ENCODE data around the gene GTF2H4. TPM values are rescaled to one million over a fixed set of nuclear protein-coding genes. Genes with fewer than 3 reads are reported as not detected.
A peak's percentile ranks its signal among the peaks of the same experiment; 100 is the strongest.

GTF2H4 gene
- total and polyA plus RNA-seq, 3 donors from 2014 or later = 23.0 to 38.1 (median 30.6) TPM

DNA sequence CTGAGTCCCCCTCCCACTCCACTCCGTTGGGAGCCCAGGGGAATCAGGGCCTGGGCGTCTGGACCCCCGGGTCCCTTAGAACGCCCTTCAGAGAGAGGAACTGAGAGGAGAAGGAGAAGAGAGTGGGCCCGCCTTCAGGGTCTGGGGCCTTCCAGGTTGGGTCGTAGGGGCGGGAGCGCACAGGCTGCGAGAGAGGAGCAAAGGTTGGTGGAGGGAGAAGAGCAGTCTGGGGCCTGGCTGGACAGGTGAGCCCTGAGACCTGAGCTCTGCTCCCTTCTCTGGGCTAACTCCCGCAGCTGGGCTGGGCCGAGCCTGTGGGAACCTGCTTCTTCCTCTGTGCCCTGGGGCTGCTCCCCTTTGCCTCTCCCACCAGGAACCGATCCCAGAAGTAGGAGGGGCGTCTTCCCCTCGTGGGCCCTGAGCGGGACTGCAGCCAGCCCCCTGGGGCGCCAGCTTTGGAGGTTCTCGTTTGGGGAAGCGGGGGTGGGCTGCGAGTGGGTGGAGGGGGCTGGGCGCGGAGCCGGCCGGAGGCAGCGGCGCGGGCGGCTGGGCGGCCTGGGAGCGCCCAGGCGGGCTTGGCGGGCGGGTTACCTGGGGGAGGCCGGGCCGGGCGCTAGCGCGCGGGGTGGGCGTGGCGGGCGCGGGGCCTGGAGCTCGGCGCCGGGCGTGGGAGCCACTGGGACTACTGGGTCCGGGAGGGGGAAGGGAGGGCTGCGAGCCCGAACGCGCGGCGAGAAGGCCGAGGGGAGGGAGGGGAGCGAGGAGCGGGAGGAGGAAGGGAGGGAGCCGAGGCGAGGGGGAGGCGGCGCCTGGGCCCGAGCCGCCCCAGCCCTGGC, 24.1 kb upstream of the GTF2H4 start, which contains the start of gene DDR1:
Gene DDR1 (plus strand): TSS at position 835 of the 836 bp plus-strand sequence. CDS start 4,211 bp downstream, outside the sequence.
- H3K36me3 ChIP-seq (ENCODE audit: low read depth, missing control alignments) = no peaks in the 10 kb centered on the region
- H3K4me3 ChIP-seq = peak within 1 kb of the TSS; percentile 73 to 78
- peaks cover 45% of the 10 kb centered on the region for H3K4me1 ChIP-seq
- DNase-seq = peak; percentile 81
- intact Hi-C loops (cut with DNase I; ENCODE audit: low total_unique reads) = loop anchor here (5.0 kb wide), 1 partner anchor 57 kb away; no protein-coding TSS in a partner anchor
- H3K27ac ChIP-seq = peak within 1 kb of the TSS; percentile 73 to 93
- H3K27me3 ChIP-seq = no peaks in the 10 kb centered on the region
- TF ChIP-seq POLR2A (IDR thresholded peaks at IDR 0.05) = no peak
- TF ChIP-seq, protein P1, sequence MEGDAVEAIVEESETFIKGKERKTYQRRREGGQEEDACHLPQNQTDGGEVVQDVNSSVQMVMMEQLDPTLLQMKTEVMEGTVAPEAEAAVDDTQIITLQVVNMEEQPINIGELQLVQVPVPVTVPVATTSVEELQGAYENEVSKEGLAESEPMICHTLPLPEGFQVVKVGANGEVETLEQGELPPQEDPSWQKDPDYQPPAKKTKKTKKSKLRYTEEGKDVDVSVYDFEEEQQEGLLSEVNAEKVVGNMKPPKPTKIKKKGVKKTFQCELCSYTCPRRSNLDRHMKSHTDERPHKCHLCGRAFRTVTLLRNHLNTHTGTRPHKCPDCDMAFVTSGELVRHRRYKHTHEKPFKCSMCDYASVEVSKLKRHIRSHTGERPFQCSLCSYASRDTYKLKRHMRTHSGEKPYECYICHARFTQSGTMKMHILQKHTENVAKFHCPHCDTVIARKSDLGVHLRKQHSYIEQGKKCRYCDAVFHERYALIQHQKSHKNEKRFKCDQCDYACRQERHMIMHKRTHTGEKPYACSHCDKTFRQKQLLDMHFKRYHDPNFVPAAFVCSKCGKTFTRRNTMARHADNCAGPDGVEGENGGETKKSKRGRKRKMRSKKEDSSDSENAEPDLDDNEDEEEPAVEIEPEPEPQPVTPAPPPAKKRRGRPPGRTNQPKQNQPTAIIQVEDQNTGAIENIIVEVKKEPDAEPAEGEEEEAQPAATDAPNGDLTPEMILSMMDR (IDR thresholded peaks at IDR 0.05) = no peak
- no peaks in the 10 kb centered on the region for H3K9me3 ChIP-seq
- 8 to 17% methylated on average over 13 to 49 of the region's 62 CpGs for WGBS, 2 donors

DNA sequence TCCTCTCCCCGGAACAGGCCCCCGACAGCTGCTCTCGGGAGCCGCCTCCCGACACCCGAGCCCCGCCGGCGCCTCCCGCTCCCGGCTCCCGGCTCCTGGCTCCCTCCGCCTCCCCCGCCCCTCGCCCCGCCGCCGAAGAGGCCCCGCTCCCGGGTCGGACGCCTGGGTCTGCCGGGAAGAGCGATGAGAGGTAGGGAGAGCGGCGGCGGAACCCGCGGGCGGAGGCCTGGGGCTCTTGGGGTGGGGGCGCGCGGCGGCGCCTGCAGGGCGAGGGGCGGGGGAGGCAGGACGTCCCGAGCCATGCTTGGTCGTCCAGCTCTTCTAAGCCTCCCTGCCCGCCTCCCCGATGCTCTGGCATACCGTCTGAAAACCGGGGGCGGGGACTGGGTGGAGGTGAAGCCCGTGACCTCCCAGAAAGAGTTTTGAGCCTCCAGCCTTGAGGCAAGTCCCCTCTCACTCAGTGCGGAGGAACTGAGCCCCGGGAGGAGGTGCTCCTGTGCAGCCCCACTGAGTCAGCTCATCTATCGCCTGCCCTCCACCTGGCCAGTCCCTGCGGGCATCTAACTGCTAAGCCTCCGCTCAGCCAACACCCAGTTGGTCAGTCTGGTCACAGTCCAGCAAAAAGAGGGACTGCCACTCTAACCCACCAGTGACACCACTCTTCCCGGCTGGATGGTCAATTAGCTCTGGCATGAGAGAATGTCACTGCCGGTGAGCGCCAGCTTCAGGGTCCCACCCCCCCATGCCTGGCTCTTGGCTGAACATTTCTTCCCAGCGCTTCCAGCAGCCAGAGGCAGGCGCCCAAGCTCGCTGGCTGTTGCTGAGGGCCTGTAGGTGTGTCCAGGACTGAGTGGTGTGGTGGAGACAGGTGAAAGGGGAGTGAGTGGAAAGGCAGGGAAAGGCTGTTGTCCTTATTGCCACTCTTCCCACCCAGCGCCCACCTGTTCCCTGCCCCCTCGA, 23.2 kb upstream of the GTF2H4 start:
- H3K9me3 ChIP-seq = no peaks in the 10 kb centered on the region
- WGBS, 2 donors = 2 to 5% methylated on average over 3 to 47 of the region's 59 CpGs
- H3K27ac ChIP-seq = peak overlapping the region; percentile 73 to 93
- H3K4me1 ChIP-seq = peaks cover 45% of the 10 kb centered on the region
- DNase-seq = peak; percentile 58
- TF ChIP-seq, protein P1 (IDR thresholded peaks at IDR 0.05) = no peak
- TF ChIP-seq POLR2A (IDR thresholded peaks at IDR 0.05) = no peak
- peak overlapping the region; percentile 73 to 78 for H3K4me3 ChIP-seq
- no peaks in the 10 kb centered on the region for H3K36me3 ChIP-seq (ENCODE audit: low read depth, missing control alignments)
- no peaks in the 10 kb centered on the region for H3K27me3 ChIP-seq
- intact Hi-C loops (cut with DNase I; ENCODE audit: low total_unique reads) = loop anchor here (5.0 kb wide), 1 partner anchor 58 kb away; no protein-coding TSS in a partner anchor

DNA sequence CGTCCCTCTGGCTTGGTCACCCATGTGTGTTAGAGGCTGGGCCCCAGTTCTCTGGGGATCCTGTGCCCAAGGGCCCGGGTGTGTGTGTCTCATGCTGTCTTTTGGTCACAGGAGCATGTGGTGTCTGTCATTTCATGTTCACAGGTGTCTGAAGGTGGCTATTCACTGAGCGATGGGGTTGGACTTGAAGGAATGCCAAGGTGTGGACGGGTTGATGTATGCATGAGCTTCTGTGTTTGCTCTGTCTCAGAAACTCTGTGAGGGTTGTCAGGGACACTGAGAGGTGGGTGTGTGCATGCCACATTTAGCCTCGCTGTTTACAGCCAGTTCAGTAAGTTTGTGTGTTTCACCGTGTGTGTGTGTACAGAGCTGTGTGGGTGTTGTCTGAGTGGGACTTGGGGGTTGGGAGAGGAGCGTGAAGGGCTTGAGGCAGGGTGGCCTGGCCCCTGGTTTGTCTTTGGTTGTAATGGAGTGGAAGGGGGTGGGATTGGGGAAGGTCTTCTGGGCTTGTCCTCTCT, 22.5 kb upstream of the GTF2H4 start:
- no peak for DNase-seq
- TF ChIP-seq POLR2A (IDR thresholded peaks at IDR 0.05) = no peak
- TF ChIP-seq, protein P1 (IDR thresholded peaks at IDR 0.05) = no peak
- Histone ChIP-seq H3K4me1 (peaks cover 45% of the 10 kb centered on the region), H3K27me3 (no peaks in the 10 kb centered on the region), H3K4me3 (peak overlapping the region; percentile 73 to 78), H3K27ac (peak overlapping the region; percentile 60 to 93), H3K36me3 (ENCODE audit: low read depth, missing control alignments) (no peaks in the 10 kb centered on the region), H3K9me3 (no peaks in the 10 kb centered on the region)
- WGBS, 2 donors = 17 to 18% methylated on average over 7 of the region's 7 CpGs
- intact Hi-C loops (cut with DNase I; ENCODE audit: low total_unique reads) = no loop called here

DNA sequence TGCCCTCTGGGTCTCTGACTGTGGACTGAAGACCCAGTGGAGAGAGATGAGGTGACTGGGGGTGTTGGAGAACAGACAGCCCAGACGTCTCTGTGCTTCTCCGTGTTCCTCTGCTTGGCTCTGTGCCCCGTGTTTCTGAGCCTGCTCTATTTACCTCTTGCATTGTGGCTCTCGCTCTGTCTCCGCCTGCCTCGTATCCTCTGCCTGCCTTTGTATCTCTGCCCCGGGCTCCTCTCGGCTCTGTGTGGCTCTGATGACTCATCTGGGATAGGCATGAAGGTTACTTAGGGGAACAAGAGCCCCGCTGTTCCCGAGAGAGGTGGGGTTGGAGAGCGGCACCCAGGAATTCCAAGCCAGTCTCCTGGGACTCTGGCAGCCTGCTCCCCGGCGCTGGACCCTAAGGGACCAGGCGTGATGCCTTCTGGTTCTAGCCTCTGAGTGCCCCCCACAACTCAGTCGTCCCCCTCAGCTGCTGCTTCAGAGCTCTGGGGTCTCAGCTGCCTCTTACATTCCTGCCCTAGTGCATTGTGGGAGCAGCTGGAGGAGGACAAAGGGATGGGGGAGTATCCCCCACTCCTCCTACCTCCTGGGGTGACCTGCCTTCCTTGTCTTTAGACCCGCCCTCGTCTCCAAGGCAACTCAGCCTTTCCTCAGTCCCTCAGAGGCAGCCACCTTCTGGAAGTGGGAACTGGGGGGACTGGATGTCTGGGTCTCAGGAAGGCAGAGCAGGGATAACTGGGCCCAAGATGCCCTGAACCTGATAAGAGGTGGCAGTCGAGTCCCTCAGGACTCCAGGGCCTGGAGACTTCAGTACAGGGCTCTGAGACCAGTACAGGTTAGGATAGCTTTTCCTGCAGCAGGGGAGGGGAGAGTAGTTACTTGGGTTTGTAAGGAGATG, 21.8 kb upstream of the GTF2H4 start:
- Histone ChIP-seq H3K9me3 (no peaks in the 10 kb centered on the region), H3K4me1 (peaks cover 45% of the 10 kb centered on the region), H3K27me3 (no peaks in the 10 kb centered on the region), H3K4me3 (peak overlapping the region in 1 of 2 donors; percentile 73), H3K27ac (peak overlapping the region; percentile 60 to 93), H3K36me3 (ENCODE audit: low read depth, missing control alignments) (no peaks in the 10 kb centered on the region)
- intact Hi-C loops (cut with DNase I; ENCODE audit: low total_unique reads) = no loop called here
- 13 to 21% methylated on average over 13 to 18 of the region's 18 CpGs for WGBS, 2 donors
- no peak for TF ChIP-seq POLR2A (IDR thresholded peaks at IDR 0.05)
- TF ChIP-seq, protein P1 (IDR thresholded peaks at IDR 0.05) = no peak
- peak; percentile 84 for DNase-seq
